Natural killer cell (primary cell): ENCODE measurements around the gene PON2. TPM values are rescaled to one million over a fixed set of nuclear protein-coding genes. Genes with fewer than 3 reads are reported as not detected.

Experiments
- ATAC-seq, 3 donors: fragments of 150-1000 bp in 2 of 3; fragments of 200-7000 bp in 1 of 3; cut with Tn5 transposase; 1 replicate in 1 of 3; 2 replicates in 2 of 3; pipeline ENCODE4 v1.10.0; 2021; ENCODE audit warnings: mild to moderate bottlenecking in 2 of 3, moderate library complexity in 2 of 3
- DNase-seq, 2 donors: peaks; one replicate each; pipeline versions ENCODE4 v3.0.0 to v3.0.0-alpha.2; 2013 to 2021; ENCODE audit warnings: mixed read lengths in 1 of 2
- H3K27ac ChIP-seq: one replicate; pipeline ENCODE4 v1.5.1; 2013; ENCODE audit warnings: mild to moderate bottlenecking, low read length
- H3K27me3 ChIP-seq: one replicate; pipeline ENCODE4 v1.6.1; 2013; ENCODE audit warnings: low read length; ENCODE audit not compliant: control insufficient read depth, insufficient read depth
- H3K36me3 ChIP-seq: one replicate; pipeline ENCODE4 v1.6.1; 2013; ENCODE audit warnings: low read length; ENCODE audit not compliant: control insufficient read depth, insufficient read depth
- H3K4me1 ChIP-seq: one replicate; pipeline ENCODE4 v1.6.1; 2013; ENCODE audit warnings: low read length; ENCODE audit not compliant: control insufficient read depth, insufficient read depth
- H3K4me3 ChIP-seq: one replicate; pipeline ENCODE4 v1.5.1; 2013; ENCODE audit warnings: low read length
- H3K9me3 ChIP-seq: one replicate; pipeline ENCODE4 v1.6.1; 2013; ENCODE audit warnings: low read length; ENCODE audit not compliant: control insufficient read depth, insufficient read depth
- H3K27ac Mint-ChIP-seq, 2 donors: one replicate each; pipeline ENCODE4 v1.8.0; 2022; ENCODE audit warnings: mild to moderate bottlenecking in 2 of 2, mixed read lengths in 2 of 2, moderate library complexity in 1 of 2
- H3K27me3 Mint-ChIP-seq, 2 donors: one replicate each; pipeline ENCODE4 v1.8.0; 2022; ENCODE audit warnings: low read depth in 2 of 2, mixed read lengths in 2 of 2
- H3K36me3 Mint-ChIP-seq: one replicate; pipeline ENCODE4 v1.8.0; 2022; ENCODE audit warnings: mixed read lengths
- H3K4me1 Mint-ChIP-seq, 2 donors: one replicate each; pipeline ENCODE4 v1.8.0; 2022; ENCODE audit warnings: mixed read lengths in 2 of 2
- H3K4me3 Mint-ChIP-seq: one replicate; pipeline ENCODE4 v1.8.0; 2022; ENCODE audit warnings: mild to moderate bottlenecking, moderate library complexity, mixed read lengths
- H3K9me3 Mint-ChIP-seq, 2 donors: one replicate each; pipeline ENCODE4 v1.8.0; 2022; ENCODE audit warnings: mixed read lengths in 2 of 2
- WGBS: methylation state at CpG from one replicate; pipeline ENCODE4 v1.1.7; 2013; ENCODE audit warnings: missing lambda C conversion rate; ENCODE audit not compliant: insufficient coverage; 5-methylcytosine and 5-hydroxymethylcytosine counted together
- intact Hi-C: fragments of 100-400 bp; cut with micrococcal nuclease; formaldehyde crosslinking; loops from one replicate; pipeline ENCODE4 v1.14.2; 2022
- total RNA-seq, 4 donors: library from RNA; stranded (reverse); fragments of 120-200 nt in 1 of 4; gene quantifications; one replicate each; pipeline versions ENCODE4 v1.2.3 to v1.2.4, GENCODE V29; 2013 to 2022
- TF ChIP-seq, protein P1 (sequence below): fragments of 200-600 bp; IDR thresholded peaks from one replicate; pipeline ENCODE4 v1.8.0; 2022; ENCODE audit warnings: antibody characterized with exemption

Gene PON2
- total RNA-seq, 3 donors from 2014 or later (not counting 1 experiment from before 2014, with no cell fraction given) = 26.6 to 35.7 (median 35.6) TPM

DNA sequence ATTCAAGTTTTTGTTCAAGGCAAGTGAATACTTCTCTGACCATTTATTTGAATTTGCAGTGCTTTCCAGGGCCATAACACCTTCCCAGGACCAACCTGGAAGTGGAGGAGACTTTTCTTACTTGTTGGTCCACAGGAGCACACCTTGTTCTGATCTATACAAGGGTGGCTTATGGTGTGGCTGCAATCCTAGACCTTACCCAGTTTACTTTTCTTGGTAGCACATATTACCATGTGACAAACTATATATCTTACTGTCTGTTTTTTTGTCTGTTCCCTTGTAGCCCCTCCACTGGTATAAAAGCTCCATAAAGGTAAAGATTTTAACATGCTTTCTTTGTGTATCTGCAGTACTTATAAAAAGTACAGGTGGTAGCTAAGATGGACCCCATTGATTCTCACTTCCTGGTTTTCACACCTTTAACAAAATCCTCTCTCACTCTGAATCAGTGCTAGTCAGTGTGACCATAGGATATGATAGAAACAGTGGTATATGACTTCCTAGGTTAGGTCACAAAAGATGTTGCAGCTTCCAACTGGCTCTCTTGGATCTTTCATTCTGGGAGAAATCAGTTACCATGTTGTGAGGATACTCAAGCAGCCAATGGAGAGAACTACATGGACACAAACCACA lies 45.3 kb upstream of the PON2 start:
- TF ChIP-seq, protein P1, sequence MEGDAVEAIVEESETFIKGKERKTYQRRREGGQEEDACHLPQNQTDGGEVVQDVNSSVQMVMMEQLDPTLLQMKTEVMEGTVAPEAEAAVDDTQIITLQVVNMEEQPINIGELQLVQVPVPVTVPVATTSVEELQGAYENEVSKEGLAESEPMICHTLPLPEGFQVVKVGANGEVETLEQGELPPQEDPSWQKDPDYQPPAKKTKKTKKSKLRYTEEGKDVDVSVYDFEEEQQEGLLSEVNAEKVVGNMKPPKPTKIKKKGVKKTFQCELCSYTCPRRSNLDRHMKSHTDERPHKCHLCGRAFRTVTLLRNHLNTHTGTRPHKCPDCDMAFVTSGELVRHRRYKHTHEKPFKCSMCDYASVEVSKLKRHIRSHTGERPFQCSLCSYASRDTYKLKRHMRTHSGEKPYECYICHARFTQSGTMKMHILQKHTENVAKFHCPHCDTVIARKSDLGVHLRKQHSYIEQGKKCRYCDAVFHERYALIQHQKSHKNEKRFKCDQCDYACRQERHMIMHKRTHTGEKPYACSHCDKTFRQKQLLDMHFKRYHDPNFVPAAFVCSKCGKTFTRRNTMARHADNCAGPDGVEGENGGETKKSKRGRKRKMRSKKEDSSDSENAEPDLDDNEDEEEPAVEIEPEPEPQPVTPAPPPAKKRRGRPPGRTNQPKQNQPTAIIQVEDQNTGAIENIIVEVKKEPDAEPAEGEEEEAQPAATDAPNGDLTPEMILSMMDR = no peak
- H3K9me3 Mint-ChIP-seq = no peaks in the 10 kb centered on the region
- ATAC-seq = no peak
- no peaks in the 10 kb centered on the region for H3K9me3 ChIP-seq
- H3K4me1 Mint-ChIP-seq = peaks cover 7 to 16% of the 10 kb centered on the region in 2 donors
- H3K36me3 Mint-ChIP-seq = no peaks in the 10 kb centered on the region
- H3K36me3 ChIP-seq = no peaks in the 10 kb centered on the region
- DNase-seq = no peak
- intact Hi-C loops = no loop called here
- no peaks in the 10 kb centered on the region for H3K27me3 ChIP-seq
- no peak overlapping the region for H3K4me3 Mint-ChIP-seq
- H3K27ac ChIP-seq = no peak overlapping the region
- peaks cover 5% of the 10 kb centered on the region for H3K4me1 ChIP-seq
- no peak overlapping the region for H3K4me3 ChIP-seq
- H3K27me3 Mint-ChIP-seq = peaks cover 0 to 3% of the 10 kb centered on the region in 2 donors
- no peak overlapping the region for H3K27ac Mint-ChIP-seq

DNA sequence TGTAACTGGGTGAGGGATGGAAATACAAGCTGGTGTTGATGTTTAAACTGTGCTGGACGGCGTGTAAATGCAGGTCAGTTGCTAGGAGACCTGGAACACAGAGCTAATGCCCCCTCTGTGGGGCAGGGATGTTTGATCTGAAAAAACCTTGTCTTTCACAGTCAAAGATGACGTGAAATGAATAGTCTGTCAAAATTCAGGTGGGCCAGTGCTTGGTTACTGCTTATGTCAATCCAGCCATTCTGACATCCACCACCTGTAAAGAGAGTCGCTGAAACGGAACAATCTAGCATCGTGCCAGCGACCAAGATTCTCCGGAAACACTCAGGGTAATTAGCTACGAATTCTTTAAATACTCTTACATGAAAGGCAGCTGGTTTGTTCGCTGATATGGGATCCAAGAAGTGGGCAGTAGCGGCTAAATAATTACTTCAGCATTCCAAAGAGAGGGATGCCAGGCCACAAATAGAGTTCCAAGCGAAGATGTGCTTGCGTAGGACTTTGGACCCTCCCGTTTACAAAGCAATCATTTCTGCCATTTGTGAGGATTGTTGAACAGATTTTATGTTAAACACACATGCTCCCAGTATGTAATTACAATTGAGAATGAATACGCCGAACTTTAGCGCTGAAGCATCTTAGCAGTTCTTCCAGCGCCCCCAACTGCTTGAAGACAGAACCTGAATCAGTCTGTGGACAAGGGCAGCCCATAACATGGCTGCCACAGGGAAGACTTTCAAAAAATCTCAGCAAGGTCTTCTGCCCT lies 43.6 kb upstream of the PON2 start:
- TF ChIP-seq, protein P1 = no peak
- intact Hi-C loops = no loop called here
- peaks cover 7 to 16% of the 10 kb centered on the region in 2 donors for H3K4me1 Mint-ChIP-seq
- no peaks in the 10 kb centered on the region for H3K27me3 Mint-ChIP-seq
- Histone ChIP-seq H3K27me3 (no peaks in the 10 kb centered on the region), H3K9me3 (no peaks in the 10 kb centered on the region), H3K4me1 (peaks cover 5% of the 10 kb centered on the region), H3K36me3 (no peaks in the 10 kb centered on the region), H3K4me3 (no peak overlapping the region), H3K27ac (no peak overlapping the region)
- no peaks in the 10 kb centered on the region for H3K36me3 Mint-ChIP-seq
- ATAC-seq (no peak), DNase-seq (peak in 1 of 2 donors; percentile 5)
- H3K4me3 Mint-ChIP-seq = no peak overlapping the region
- WGBS = 80% methylated on average over 18 of the region's 18 CpGs
- no peak overlapping the region for H3K27ac Mint-ChIP-seq
- H3K9me3 Mint-ChIP-seq = no peaks in the 10 kb centered on the region

DNA sequence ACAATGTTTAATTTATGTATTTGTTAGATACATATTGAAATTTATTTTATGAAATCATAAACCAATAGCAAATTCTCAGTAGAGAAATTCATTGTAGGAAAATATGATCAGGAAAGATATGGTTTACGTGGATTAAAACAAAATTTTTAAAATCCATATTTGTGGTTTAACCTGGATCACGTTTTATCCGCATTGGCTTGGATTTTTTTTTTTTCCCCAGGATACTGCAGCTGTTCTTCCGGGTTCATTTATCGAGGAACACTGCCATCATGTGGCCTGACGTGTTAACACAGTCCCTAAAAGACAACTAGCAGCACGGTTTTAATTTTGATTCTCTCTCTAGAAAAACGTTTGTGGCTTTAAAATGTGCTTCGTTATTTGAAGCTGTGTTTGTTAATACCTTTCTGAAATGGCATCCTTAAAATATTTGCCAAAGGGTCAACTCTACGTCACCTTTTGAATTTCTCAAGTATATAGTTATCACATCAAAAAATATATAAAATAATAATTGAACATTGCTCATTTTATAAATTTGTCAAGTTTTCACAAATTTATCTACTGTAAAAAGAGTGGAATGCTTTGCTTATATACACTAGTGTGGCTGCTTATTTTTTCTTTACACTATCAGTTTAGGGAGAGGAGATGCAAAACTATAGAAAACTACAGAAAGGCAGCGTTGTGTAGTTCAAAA lies 42.2 kb upstream of the PON2 start:
- TF ChIP-seq, protein P1 = peak; percentile 84
- Mint-ChIP-seq H3K36me3 (no peaks in the 10 kb centered on the region), H3K27me3 (no peaks in the 10 kb centered on the region), H3K4me1 (peaks cover 7 to 16% of the 10 kb centered on the region in 2 donors), H3K27ac (peak overlapping the region; percentile 66 to 74), H3K9me3 (no peaks in the 10 kb centered on the region), H3K4me3 (peak overlapping the region; percentile 59)
- 13% methylated on average over 8 of the region's 11 CpGs for WGBS
- Histone ChIP-seq H3K27me3 (no peaks in the 10 kb centered on the region), H3K4me1 (peaks cover 5% of the 10 kb centered on the region), H3K4me3 (no peak overlapping the region), H3K36me3 (no peaks in the 10 kb centered on the region), H3K9me3 (no peaks in the 10 kb centered on the region), H3K27ac (no peak overlapping the region)
- intact Hi-C loops = loop anchor here (1.0 kb wide), 1 partner anchor 1028 kb away; no protein-coding TSS in a partner anchor
- ATAC-seq (peak; percentile 81 to 98 (median 91)), DNase-seq (peak; percentile 27 to 79)
